NCI-H446 treated with DMSO at 0.1 percent for 48 hours (cell line): ENCODE results near the gene TPX2.
"Not testable (repeated sequence)": the region's sequence is repeated elsewhere in the genome, so short reads cannot be mapped to it uniquely, and the experiment has no call there.

Experiments
- DNase-seq: peaks from one replicate; lab custom pipeline; 2025; lab: John Stamatoyannopoulos, UW

Gene TPX2

GRCh38 chr20:31719644-31720485 lies 19.2 kb upstream of the TPX2 start:
- DNase-seq: peak; percentile 53

- DNase-seq: no peak
Measured at GRCh38 chr20:31720486-31721407, 18.3 kb upstream of the TPX2 start.

GRCh38 chr20:31721408-31722256 lies 17.5 kb upstream of the TPX2 start:
- no peak for DNase-seq

GRCh38 chr20:31722257-31723068 lies 16.6 kb upstream of the TPX2 start, which contains the start of gene BCL2L1:
Gene BCL2L1, minus strand, starts transcription at chr20:31722868. Its CDS starts 650 bp downstream, at chr20:31722218.
- DNase-seq: peak; percentile 59

GRCh38 chr20:31723069-31723318 lies 16.1 kb upstream of the TPX2 start:
- DNase-seq: no peak

- peak; percentile 93 for DNase-seq
Measured at GRCh38 chr20:31723319-31724078, 15.6 kb upstream of the TPX2 start.

DNA sequence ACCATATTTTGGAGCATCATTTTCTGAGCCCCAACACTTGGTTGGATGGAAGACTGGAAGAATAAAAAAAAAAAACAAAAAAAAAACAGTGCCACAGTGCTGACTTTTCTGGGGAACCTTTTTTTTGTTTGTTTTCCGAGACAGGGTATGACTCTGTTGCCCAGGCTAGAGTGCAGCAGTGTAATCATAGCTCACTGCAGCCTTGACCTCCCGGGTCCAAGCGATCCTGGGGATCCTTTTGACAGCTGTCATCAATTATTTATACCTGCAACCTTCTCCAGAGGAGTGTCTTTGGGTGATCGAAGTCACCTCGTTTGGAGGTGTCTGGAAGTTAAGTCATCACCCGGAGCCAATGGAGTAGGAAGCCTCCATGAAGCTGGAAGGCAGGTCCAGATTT lies 7.8 kb upstream of the TPX2 start:
- no peak for DNase-seq

GRCh38 chr20:31739550-31739977 lies 474 bp downstream of the TPX2 start:
- no peak for DNase-seq

DNA sequence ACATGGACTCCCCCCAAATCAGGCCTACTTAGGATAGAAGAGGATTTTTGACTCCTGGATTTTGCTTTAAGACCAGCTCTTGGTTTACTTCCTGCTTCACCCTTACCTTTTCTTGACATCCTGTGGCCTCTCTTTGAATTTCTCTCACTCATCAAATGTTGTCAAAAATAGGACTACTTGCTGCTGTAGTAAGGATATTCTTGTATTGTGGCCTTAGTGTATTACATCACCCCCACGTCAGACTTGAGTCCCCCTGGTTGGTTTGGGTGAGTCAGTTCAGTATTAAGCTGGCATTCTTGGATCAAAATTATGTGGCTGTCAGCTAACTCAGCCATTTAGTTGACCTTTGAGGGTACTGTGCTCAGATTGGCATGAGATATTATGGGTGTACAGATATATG lies 1.1 kb downstream of the TPX2 start:
- no peak for DNase-seq

GRCh38 chr20:31740656-31741323 lies 1.7 kb downstream of the TPX2 start:
- no peak for DNase-seq

DNA sequence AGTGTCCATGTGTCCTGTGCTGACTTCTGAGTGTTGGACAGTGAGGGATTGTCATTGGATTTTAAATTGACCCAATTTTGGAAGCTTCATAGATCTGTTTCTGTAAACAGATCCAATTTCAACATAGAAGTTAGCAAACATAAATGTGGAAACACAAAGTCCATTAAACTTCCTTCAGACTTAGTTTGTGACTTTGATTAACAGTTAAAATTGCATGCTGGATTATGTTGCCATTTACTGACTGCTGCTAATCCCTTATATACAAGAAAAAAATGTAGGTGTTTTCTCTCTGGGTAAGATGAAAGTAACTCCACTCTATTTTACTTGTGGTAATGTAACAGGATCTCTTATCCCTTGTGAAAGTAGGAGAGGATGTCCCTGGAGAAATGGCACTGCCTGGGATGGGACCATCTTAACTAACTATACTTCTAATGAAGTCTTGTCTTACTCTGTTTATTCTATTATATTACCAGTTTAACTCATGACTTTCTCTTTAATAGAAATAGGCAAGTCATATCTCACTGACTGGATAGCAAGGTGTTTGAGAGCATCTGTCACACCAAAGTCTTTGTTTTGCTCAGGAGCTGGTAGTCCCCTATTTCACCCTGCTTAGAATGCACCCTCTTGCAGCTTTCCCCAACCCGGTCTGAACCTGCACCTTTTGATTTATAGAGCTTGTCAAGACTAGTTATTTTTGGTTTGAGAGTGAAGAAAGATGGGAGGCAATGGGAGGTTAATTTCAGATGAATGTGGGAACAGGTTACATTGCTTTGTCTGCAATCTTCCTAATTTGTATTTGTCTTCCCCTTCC lies 7.2 kb downstream of the TPX2 start:
- no peak for DNase-seq

GRCh38 chr20:31747028-31747427 lies 7.9 kb downstream of the TPX2 start:
- not testable (repeated sequence) for DNase-seq

DNA sequence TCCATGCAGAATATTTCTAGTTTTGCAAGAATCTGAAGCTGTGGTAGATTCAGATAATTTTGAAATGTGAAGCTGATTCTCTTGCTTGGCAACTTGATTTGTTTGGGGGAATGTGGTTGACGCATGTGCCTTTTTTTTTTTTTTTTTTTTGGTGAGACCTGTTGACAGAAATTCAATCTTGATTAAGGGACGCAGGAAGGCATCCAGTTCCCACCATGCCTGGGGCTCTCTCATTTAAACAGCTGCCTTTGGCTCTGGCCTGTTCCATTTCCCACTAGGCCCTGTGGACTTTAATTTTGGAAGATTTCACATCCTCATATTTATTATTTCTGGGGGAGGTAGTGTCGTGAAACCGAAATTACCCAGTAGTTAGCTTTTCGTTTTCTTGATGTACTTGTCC lies 8.6 kb downstream of the TPX2 start:
- DNase-seq: no peak

- no peak for DNase-seq
Measured at GRCh38 chr20:31749223-31749622, 10.1 kb downstream of the TPX2 start.

DNA sequence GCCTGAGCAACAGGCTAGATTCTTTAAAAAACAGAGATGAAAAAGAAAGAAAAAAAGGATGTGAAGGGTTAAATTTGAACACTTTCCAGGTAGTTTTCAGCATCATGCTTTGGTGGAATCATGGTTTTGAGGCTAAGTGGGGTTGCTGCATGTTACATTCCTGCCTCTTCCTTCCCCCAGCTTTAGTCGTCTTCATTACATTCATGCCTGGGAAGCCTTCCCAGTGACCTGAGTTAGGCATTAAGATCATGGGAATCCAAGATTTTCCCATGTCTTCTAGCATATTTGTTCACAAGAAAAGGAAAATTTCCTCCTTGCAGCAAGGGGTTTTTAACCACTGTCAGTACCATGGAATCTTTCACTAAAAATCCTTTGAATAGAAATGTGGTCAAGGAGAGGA lies 12.0 kb downstream of the TPX2 start:
- DNase-seq: no peak

DNA sequence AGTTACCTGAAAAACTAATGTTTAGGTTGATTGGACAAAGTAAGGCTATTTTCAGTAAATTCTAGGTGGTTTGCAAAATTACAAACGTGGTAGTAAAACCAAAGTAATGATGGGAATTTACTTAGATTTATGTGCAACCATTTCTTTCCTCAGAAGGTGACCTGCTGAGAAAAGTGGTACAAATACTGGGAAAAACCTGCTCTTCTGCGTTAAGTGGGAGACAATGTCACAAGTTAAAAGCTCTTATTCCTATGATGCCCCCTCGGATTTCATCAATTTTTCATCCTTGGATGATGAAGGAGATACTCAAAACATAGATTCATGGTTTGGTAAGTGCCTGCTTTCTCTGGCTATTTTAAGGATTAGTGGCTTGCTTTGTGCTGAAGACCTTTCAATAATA lies 18.2 kb downstream of the TPX2 start:
- no peak for DNase-seq

- no peak for DNase-seq
Measured at GRCh38 chr20:31758521-31758920, 19.4 kb downstream of the TPX2 start.

GRCh38 chr20:31758991-31759390 lies 19.9 kb downstream of the TPX2 start:
- no peak for DNase-seq

DNA sequence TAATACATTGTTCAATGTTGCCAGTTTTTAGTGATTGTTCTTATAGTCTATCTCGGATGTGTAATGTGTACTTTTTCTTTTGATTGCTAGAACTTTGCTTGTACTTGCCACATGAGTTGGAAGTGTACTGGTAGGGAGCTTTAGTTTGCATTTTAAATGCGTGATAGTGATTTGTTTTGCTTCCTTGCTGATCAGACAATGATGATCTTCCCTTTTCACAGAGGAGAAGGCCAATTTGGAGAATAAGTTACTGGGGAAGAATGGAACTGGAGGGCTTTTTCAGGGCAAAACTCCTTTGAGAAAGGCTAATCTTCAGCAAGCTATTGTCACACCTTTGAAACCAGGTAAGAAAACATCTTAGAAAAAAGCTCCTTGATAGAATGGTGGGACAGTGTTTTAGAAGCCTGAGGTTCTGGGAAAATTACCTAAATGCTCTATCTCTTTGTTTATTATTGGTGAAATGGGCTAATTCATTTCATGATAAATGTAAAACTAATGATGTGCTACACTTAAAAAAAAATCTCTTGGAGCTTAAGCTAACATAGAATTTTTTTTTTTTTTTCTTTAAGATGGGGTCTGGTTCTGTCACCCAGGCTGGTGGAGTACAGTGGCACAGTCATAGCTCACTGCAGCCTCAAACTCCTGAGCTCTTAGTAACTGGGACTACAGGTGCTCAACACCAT lies 20.9 kb downstream of the TPX2 start:
- DNase-seq: no peak
